GM11168 (cell line): ENCODE results near the gene THSD4.

Experiments
- in situ Hi-C: fragments of 300-500 bp; cut with MboI; formaldehyde crosslinking; loops from one replicate; pipeline ENCODE4 v1.12.0; 2022; ENCODE audit warnings: low sequenced_read_pairs; ENCODE audit not compliant: unreplicated experiment

Gene THSD4

DNA sequence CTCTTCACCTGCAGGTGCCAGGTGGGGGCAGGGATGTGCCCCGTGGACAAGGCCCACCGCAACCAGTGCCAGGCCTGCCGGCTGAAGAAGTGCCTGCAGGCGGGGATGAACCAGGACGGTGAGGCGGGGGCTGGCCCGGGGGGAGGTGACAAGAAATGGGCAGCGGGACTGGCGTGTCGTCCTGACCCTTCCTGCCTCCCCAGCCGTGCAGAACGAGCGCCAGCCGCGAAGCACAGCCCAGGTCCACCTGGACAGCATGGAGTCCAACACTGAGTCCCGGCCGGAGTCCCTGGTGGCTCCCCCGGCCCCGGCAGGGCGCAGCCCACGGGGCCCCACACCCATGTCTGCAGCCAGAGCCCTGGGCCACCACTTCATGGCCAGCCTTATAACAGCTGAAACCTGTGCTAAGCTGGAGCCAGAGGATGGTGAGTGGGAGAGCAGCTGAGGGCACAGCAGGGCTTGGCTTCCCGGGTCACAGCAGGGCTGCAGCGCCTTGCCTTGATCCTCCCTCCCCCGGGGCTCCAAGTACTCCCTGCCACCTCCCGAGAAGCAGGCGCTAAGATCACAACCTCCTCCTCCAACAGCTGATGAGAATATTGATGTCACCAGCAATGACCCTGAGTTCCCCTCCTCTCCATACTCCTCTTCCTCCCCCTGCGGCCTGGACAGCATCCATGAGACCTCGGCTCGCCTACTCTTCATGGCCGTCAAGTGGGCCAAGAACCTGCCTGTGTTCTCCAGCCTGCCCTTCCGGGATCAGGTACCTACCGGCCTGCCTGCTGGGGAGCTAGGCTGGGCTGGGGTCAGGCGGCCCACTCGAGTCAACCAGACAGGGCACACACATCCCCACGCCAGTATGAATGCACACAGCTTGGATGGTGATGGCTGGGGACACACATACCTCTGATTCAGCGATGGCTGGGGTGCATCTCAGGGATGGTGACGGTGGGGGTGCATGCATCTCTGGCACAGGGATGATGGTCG is 696.8 kb downstream of the THSD4 start:
- in situ Hi-C loops = no loop called here

DNA sequence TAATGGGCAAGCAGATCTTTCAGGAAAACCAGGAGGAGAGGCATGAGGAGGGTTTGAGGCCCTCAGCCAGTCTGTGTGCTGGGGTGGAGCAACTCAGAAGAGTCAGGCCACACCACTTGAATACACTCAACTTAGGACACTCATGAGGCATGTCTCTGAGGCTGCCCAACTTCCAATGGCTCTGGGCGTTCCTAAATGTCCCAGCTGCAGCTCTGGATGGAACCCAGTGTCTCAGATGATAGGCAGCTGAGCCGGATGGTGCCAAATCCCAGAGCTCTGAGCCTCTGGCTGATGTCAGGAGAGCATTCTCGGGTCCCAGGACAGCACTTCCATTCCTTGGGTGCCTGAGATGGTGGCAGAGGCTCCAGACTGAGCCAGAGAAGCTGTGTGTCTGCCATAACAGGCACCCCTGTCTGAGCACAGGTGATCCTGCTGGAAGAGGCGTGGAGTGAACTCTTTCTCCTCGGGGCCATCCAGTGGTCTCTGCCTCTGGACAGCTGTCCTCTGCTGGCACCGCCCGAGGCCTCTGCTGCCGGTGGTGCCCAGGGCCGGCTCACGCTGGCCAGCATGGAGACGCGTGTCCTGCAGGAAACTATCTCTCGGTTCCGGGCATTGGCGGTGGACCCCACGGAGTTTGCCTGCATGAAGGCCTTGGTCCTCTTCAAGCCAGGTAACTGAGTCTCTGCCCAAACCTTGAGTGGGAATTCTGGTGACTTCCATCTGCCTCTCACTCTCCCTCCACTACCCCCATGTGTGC is 697.9 kb downstream of the THSD4 start:
- in situ Hi-C loops = no loop called here

DNA sequence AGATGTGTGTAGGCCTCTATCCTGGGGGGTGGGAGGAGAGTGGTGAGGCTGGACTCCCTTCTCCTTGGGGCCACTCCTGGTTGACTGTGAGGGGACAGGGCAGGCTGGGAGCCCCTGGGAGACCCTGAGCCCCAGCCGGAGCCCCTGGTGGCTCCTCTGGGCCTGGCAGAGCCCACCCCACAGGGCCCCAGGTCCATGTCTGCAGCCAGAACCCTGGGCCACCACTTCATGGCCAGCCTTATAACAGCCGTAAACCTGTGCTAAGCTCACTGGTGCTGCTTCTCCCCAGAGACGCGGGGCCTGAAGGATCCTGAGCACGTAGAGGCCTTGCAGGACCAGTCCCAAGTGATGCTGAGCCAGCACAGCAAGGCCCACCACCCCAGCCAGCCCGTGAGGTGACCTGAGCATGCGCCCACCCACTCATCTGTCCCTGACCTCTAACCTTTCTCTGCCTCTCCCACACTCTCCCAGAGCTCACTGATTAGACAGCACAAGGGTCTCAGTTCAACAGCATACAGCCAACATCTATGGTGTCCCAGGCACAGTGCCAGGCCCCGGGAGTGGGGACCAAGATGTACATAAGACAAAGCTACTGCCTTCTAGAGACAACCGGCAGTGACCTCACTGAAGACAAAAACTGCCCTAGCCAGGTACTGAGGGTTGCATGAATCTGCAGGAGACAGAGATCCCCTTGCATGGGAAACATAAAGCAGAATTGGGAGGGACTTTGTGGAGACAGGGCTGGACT is 698.6 kb downstream of the THSD4 start:
- in situ Hi-C loops = no loop called here

DNA sequence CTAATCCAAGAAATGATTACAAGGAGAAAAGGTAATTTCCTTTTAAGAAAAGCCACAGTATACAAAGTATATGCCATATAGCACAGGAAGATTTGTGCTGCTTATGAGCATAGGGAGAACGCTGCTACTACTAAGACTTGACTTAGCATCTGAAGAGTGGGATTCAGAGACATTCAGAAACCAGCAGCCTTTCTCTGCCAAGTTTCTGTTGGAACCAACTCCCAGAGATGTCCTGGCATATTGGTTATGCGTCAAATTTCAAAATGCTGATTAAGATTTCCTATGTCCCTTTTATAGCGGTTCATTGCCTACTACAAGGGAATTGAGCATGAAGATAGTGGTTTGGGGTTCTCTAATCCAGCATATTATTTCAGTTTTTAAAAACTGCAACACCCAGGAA is 700.0 kb downstream of the THSD4 start:
- in situ Hi-C loops = no loop called here

DNA sequence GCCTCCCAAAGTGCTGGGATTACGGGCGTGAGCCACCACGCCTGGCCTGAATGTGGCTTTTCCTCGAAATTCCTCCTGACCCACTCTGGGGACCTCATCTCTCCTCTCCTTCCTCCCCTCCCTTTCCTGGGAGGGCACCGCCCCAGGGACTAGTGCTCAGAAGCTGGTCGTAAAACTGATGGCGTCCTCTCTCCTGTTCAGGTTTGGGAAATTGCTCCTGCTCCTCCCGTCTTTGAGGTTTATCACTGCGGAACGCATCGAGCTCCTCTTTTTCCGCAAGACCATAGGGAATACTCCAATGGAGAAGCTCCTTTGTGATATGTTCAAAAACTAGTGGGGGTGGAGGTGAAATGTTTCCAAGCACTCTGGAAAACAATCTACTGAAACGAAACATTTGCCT is 702.1 kb downstream of the THSD4 start:
- in situ Hi-C loops = no loop called here

DNA sequence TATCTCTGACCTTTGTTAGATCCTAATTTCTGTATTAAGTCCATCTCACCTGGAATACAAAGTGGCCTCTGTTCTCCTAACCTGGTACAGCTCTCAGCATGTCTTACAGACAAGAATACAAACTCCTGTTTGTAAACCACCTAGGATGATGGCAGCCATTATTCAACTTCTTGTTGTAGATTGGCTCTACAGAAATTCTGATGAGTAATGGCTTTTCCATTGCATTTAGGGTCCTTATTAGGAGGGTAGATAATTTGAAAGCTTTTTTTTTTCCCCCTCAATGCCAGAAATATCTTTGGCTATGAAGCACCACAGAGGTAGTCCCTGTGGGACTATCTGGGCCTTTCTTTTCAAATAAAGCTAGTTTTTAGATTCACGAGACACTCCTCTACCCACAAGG is 704.9 kb downstream of the THSD4 start:
- in situ Hi-C loops = no loop called here

DNA sequence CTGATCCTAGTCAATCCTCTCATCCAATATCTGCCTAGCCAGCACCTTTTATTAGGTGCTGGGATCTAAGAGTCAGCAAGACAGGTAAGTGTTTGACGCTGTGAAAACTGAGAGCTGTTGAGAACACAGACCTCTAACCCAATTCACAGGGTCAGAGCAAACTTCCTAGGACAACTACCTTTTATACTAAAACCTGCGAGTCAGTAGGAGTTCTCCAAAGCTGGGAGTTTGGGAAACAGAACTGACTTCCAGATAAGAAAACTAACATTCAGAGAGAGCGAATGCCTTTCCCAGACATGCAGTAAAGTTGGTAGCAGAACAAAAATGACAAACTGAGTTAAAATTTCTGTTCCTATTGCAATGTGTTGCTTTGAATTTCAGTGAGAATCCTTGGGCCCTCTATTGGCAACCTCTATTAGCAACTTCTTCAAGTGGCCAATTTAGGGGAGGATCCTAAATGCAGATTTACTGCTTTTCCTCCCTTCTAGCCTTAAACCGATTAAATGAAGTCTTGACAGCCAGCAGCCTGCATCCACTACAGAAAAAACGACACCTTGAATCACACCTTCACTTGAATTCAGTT is 706.4 kb downstream of the THSD4 start:
- in situ Hi-C loops = no loop called here

DNA sequence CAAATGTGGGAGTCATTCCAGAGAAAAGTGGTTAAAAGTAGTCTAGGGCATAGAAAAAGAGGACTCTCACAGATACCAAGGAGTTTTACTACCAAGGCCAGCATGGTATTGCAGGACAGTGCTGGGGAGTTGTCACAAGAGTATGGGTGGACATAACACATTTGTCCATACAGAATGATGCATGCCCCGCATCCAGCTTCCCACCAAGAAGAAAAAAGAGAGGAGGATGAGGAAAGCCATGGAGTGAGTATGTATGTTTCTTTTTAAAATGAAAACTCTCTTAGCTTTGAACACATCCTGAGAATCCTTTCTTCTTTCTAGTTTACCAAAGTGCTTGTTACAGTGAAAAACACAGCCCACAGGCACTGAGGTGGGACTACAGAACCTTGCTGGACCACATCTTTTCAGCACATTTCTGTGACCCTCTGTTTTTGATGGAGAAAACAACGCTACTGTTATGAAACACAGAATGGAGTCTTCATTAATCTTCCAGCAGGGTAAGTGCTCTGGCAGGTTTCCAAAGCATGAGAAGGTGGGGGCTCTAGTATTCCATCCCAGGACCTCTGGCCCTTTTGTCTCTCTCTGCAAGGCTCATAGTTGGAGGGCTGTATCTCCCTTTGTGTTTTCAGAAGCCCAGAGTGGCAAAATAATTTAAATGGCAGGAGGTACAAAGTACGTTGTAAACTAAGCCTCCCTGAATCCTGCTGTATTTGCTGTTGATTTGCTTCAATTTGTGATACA is 707.8 kb downstream of the THSD4 start:
- in situ Hi-C loops = no loop called here

DNA sequence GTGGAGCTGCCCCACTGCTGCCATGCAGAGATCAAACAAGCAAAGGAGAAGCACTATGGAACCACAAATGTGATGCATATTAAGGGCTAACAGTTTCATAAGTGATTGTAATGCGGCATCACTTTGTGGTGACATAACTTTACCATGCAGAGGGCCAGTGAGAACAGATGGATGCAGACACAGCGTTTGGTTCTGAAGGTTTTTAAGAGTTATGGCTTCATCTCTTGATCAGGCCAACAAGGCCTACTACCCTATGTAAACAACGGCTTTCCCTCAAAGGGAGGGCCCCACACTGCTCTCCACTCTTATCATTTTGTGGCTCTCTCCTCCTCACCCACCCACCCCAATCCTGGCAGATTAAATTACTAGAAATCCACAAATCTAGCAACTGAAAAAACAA is 708.5 kb downstream of the THSD4 start:
- in situ Hi-C loops = no loop called here

DNA sequence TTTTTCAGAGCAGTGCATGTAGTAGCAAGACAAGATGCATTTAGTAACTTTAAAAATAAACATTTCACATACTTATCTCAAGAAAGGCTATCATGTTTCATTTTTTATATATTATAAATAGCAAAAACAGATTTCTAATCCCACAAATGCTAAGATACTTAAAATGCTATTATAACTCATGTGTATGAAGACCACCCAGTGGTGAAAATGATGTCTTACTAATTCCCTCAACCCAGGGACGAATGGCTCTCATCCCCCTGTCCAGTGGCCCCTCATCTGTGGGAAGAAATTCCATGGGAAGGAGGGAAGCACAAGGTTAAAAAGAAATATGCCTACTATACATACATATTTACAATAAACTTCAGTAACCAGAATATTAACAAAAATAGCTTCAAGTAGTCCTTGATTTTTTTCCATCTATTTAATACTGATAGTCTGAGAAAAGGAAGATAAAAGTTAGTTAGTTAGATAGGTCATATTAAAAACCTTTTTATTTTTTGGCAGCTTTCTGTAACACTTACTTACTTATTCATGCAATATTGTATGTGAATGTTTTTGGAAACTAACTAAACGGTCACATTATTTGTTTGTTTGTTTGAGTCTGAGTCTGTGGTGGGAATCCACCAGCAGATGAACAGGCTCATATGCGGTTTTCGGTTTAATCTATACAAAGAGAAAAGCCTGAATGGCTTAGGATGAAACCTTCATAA is 709.9 kb downstream of the THSD4 start:
- in situ Hi-C loops = no loop called here

DNA sequence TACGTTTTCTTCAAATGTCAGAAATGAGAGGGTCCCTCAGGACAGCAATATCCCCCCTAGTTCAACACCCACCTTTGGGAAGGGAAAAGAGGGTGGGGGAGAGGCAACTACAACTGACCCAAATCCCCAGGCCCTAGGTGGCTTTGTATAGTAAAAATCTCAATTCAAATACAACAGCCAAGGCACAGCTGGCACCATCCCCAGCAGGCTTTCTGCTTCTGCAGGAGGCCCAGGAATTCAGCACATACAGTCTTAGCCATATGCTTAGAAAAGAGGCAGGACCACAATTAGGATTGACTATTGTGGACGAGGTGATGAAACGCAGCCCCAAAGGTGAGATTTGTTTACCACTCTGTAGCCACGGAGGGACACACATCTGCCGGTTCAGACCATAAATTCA is 710.9 kb downstream of the THSD4 start:
- in situ Hi-C loops = no loop called here

DNA sequence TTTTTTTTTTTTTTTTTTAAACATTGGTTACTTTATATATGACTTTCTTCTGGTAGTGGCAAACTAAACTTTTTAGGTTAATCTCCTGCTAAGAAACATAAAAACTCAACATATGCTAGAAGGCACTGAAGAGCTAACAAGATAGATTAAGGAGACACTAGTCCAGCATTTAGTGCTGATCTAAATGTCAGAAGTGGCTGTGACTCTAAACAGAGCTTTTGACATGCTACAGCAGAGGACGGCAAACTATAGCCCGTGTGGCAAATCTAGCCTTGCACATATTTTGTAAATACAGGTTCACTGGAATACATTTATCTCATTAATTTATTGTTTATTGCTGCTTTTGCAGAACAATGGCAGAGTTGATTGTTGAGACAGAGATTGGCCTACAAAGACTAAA is 715.7 kb downstream of the THSD4 start:
- in situ Hi-C loops = no loop called here
